HG03108 (cell line): ENCODE data around the gene DOCK7.
A peak's percentile ranks its signal among the peaks of the same experiment; 100 is the strongest.

ENCODE experiments used
- ATAC-seq: cut with Tn5 transposase; IDR thresholded peaks from one replicate; pipeline ENCODE4 v1.9.1; 2021; ENCODE audit warnings: moderate library complexity; ENCODE audit not compliant: unreplicated experiment

The DOCK7 gene

GRCh38 chr1:62452951-62453350 lies 235.2 kb downstream of the DOCK7 start:
- ATAC-seq: no peak

- no peak for ATAC-seq
Observed at GRCh38 chr1:62450301-62450700, 237.9 kb downstream of the DOCK7 start.

GRCh38 chr1:62448221-62448933 lies 239.8 kb downstream of the DOCK7 start:
- no peak for ATAC-seq

GRCh38 chr1:62444701-62445100 lies 243.5 kb downstream of the DOCK7 start:
- ATAC-seq: no peak

GRCh38 chr1:62439652-62440371 lies 248.4 kb downstream of the DOCK7 start:
- ATAC-seq: peak; percentile 27

GRCh38 chr1:62438163-62438562 lies 250.0 kb downstream of the DOCK7 start:
- ATAC-seq: no peak

GRCh38 chr1:62437273-62437940 lies 250.8 kb downstream of the DOCK7 start:
- no peak for ATAC-seq

- ATAC-seq: peak; percentile 75
Observed at GRCh38 chr1:62436466-62437272, 251.5 kb downstream of the DOCK7 start, which contains the start of gene USP1. USP1 (plus strand) TSS chr1:62437049; CDS start chr1:62439868, 2,819 bp downstream.

GRCh38 chr1:62436039-62436465 lies 252.1 kb downstream of the DOCK7 start:
- ATAC-seq: no peak

- ATAC-seq: no peak
Observed at GRCh38 chr1:62435231-62436038, 252.8 kb downstream of the DOCK7 start.

GRCh38 chr1:62434618-62435001 lies 253.6 kb downstream of the DOCK7 start:
- no peak for ATAC-seq

GRCh38 chr1:62433861-62434617 lies 254.1 kb downstream of the DOCK7 start:
- no peak for ATAC-seq

GRCh38 chr1:62429581-62429980 lies 258.6 kb downstream of the DOCK7 start:
- ATAC-seq: no peak

- ATAC-seq: no peak
Observed at GRCh38 chr1:62428351-62428750, 259.8 kb downstream of the DOCK7 start.

- no peak for ATAC-seq
Observed at GRCh38 chr1:62426794-62427193, 261.4 kb downstream of the DOCK7 start.

GRCh38 chr1:62426237-62426636 lies 261.9 kb downstream of the DOCK7 start:
- no peak for ATAC-seq

GRCh38 chr1:62425041-62425440 lies 263.1 kb downstream of the DOCK7 start:
- no peak for ATAC-seq

- ATAC-seq: no peak
Observed at GRCh38 chr1:62424411-62424810, 263.8 kb downstream of the DOCK7 start.

- ATAC-seq: no peak
Observed at GRCh38 chr1:62423580-62424242, 264.5 kb downstream of the DOCK7 start.
